T follicular helper cell (primary cell): ENCODE results near the gene RTN4R.
A peak's percentile ranks its signal among the peaks of the same experiment; 100 is the strongest.
"Not testable (repeated sequence)": the region's sequence is repeated elsewhere in the genome, so short reads cannot be mapped to it uniquely, and the experiment has no call there.

Source experiments
- DNase-seq: peaks from one replicate; pipeline ENCODE4 v3.0.0-alpha.2; 2020; ENCODE audit warnings: low read depth

Gene RTN4R

DNA sequence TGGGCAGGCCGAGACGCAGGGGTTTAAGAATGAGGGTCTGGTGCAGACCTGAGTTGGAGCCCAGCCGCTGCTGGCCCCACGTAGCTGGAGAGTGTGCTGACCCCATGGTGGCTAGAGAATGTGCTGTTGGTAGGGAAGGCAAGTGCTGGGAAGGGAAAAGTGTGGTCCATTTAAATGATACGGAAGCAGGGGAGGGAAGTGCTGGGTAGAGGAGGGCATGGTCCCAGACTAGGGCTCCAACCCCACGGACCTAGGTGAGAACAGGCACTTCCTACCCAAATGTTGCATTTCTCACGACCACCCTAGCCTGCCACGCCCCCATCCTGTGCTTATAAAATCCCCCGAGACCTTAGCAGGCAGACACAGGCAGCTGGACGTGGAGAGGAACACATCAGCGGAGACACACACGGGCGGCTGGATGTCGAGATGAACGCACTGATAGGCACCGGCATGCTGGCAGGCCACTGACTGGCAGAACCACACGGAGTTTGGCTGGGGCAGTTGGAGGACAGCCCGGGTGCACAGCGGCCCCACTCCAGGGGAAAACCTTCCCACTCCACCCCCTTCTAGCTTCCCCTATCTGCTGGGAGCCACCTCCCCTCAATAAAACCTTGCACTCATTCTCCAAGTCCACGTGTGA is 18.8 kb upstream of the RTN4R start:
- DNase-seq = not testable (repeated sequence)

DNA sequence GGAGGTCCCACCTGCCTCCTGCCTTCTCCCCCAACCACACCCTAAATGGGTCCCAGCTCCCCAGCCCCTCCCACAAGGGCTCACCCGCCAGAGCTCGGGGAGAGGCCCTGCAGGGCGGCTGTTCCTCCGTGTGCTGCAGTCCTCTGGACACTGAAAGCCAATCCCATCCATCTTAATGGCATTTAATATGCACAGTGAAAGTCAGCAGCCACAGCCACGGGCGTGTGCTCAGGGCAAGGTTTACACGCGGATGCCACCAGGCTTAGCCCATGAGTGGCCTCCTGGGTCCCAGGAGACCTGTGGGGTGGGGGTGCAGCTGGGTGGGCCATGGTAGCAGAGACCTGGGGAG is 18.2 kb upstream of the RTN4R start:
- DNase-seq = not testable (repeated sequence)

DNA sequence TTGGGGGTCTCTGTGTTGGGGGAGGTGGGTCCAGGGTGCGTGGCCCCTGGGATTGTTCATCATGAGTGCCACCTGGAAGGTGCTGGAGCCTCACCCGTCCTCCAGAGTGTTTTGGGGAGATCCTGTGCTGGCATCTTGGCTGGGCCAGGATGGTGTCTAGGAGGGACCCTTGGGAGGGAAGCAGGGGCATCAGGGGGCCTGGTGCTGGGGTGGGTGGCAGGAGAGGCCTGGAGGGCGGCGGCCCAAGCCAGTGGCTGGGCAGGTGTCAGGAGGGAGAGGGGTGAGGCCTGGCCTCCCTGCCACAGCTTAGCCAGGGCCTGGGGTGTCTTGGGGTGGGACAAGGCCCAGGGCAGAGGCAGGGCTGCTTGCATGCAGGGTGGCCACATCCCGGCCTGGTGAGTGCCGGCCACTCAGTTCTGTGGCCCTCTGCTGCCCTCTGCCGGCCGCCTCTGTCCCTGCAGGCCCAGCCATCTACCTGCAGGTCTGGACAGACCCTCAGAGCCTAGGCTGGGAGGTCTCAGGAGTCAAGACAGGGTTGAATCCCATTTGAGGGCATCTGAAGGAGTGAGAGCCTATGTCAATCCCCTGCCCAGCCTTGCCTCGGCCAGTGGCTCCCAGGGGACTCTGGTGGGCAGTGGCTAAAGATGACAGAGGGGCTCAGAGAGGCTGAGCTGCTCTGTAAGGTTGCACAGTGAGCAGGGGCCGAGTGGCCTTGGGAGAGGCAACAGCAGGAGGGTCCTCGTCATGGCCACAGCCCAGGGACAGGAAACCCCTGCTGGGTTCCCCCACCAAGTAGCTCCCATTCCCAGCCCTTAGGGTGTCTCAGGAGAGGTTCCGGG is 17.6 kb upstream of the RTN4R start:
- peak; percentile 67 for DNase-seq

DNA sequence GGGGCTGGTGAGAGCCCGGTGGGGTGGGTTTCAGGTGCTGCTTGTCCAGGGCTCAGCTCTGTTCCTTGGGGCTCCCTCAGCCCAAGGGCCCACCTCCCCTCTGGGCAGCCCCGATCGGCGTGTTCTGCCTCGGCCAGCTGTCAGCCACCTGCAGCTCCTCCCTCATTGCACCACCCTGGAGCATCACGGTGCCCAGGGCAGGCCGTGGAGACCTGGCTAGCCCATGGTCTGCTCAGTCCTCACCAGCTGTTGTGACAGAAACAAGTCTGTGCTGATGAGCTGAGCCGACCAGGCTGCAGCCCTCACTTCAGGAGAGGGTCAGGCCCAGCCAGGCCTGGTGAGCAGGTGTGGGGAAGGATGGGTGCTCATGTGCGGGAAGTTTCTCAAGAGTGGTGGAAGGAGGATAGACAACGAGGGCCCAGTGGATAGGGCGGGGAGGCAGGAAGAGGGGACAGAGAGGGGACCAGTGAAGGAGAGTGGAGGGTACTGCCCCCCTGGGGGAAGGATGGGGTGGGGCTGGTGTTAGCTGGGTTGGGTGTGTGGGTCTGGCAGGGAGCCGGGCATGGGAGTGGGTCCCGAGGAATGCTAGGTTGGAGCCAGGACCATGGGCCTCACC is 16.5 kb upstream of the RTN4R start:
- DNase-seq = no peak

DNA sequence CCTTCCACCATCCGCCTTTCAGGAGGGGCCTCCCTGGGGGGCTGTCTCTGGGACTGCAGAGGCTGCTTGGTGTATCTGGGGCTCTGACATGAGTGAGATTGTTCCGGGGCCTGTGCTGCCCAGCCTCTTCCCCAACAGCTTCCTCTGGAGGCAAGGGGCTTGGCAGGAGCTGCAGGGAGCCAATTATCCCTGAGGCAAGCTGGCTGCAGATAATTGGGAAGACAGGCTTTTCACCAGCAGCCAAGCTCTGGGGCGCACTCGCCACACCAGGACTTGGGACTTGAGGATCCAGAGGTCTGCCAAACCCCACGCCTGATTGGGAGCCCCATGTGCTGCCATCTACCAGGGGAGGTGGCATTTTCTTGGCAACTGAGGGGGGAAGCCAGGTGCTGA is 15.6 kb upstream of the RTN4R start:
- no peak for DNase-seq

DNA sequence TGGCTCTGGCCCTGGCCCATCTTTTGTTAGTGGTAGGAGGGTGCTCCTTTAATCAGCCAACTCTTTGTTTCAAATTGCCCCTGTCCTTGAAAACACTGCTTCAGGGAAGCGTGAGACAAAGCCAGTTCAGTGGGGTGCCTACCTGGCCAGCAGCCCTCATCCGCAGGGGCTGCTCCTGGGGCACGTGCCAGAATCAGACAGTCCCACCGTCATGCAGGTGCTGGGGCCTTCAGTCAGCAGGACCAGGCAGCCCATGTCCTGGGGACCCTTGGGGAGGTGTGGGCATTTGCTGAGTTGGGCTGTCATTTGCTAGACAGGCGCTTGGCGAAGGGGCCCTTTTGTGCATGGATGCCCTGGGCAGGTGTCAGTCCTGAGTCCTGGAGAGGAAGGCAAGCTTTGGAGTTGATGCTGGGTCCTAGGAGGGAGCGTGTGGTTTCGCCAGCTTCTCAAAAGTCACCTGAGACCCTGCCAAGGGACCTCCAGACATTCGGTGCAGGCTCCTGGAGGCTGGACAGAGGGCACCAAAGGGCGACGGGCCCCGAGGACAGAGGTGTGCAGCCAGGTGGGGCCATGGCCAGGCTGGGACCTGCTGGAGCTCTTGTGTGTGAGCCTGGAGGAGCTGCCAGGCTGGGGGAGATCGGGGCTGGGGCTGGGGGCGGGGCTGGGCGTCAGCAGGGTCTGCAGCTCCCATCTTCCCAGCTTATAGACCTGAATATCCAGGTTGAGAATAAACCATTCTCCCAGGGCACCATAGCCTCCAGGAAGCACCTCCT is 15.0 kb upstream of the RTN4R start:
- no peak for DNase-seq

DNA sequence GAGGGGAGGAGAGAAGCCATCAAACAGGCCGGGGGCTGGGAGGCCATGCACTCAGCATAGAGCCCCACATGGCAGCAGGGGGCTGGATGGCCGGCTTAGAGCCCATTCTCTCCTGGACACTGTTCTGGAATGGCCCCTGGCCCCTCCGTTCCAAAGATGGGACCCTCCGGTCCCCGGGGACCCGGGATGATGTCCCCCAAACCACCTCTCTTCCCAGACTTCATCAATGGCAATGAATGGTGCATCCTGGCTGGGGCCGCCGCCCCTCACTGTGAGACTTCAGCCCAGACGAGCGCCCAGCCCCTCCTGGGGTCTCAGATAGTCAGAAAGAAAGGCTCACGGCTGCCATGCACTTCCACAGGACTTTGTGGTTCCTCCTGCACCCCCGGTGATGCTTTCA is 13.8 kb upstream of the RTN4R start:
- no peak for DNase-seq

DNA sequence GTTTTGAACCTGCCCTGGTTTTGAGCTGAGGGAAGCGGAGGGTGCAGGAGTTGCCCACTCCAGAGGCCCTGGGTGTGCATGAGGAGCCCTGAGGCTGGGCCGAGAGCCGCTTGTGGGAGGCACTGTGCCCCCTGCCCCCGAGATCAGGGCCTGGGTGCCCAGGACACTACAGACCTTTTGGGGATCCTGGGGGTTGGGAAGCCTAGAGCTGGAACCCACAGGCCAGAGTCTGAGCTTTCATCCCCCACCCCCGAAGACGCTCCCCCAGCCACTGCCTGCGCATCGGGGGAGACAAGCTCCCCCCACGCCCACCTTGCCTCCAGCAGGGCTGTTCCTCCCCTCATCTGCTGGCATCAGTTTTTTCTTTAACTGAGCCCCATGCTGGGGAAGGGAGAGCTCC is 13.4 kb upstream of the RTN4R start:
- DNase-seq = not testable (repeated sequence)

DNA sequence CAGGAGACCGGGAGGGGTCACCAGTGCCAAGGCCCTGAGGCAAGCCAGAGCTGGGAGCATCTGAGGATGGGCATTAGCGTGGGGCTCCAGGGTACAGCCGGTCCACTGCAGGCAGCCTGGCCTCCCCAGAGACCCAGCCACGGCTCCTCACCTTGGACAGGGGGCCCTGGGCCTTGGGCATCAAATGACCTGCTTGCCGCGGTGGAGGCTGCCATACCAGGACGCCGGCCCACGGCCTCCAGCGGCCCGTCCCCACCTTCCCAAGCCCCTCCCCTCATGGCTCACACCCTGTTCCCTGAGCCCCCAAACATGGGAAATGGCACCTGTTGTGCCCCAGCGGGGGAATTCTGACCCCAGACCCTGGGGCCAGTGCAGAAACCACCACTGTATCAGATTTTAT is 12.7 kb upstream of the RTN4R start:
- no peak for DNase-seq

DNA sequence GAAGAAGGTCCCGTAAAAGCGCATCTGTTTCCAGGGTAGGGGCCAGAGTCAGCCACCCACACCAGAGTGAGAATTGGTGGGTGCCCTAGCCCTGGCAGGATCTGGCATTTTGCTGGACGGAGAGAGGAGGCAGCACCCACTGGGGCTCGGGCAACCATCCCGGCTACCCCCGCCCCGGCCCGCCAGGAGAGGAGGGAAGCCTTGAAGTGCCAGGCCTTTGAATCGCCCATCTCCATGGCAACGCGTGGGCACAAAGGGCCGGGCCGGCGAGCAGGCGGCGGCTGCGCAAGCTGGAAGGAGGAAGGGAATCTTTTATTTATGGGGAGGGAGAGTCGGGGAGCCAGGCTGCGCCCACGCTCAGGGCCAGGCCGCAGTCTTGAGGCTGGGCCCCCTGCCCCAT is 12.0 kb upstream of the RTN4R start:
- not testable (repeated sequence) for DNase-seq

DNA sequence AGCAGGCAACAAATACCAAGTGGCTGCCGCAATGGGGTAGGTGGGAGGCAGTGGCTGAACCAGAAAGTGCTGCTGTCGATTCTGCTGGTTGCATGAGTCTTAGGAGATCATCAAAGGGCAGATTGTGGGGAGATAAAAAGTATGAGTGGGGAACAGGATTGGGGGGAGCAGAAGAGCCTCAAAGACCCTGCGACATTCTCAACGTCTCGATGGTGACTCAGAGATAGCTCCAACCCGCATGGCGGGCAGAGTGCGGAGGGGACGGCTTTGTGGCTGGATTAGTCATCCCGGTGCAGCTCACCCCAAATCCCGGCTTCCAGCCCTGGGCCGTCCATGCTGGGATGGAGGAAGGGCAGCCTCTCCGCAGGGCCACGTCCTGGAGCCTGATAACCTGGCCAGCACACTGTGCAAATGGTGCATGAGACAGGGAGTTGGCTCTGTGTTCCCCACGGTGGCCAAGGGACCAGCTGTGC is 11.6 kb upstream of the RTN4R start:
- DNase-seq = no peak

DNA sequence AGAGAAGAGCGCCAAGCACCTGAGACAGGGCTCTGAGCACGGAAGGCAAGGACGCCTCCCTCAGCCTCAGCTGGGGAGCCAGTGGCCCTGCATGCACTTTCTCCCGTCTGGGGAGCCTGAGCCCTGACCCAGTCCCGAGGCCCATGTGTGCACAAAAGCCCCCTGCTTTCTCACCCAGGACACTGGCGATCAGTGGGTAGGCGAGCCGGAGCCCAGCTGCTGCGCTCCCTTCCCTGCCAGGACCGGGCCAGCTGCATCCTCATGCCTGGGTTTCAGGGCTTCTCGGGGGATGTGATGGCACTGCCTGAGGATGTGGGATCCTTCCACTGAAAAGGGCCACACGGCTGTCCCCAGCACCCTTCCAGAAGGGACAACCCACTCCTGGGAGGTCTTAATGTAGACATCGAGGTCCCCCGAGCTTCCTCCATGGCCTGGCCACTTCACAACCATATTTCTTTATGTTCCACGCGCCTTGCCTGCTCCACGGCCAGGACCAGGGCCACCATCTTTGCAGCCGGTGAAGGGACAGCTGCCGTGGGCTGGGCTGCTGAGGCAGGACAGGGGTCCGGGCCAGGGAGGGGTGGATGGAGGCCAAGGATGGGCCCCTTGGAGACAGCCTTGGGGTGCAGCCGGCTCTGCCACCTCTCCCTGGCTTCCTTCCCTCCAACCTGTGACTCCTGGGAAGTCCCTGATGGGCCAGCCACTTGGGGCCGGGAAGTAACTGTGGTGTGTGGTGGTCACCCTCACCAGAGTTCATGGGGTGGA is 10.8 kb upstream of the RTN4R start:
- not testable (repeated sequence) for DNase-seq

DNA sequence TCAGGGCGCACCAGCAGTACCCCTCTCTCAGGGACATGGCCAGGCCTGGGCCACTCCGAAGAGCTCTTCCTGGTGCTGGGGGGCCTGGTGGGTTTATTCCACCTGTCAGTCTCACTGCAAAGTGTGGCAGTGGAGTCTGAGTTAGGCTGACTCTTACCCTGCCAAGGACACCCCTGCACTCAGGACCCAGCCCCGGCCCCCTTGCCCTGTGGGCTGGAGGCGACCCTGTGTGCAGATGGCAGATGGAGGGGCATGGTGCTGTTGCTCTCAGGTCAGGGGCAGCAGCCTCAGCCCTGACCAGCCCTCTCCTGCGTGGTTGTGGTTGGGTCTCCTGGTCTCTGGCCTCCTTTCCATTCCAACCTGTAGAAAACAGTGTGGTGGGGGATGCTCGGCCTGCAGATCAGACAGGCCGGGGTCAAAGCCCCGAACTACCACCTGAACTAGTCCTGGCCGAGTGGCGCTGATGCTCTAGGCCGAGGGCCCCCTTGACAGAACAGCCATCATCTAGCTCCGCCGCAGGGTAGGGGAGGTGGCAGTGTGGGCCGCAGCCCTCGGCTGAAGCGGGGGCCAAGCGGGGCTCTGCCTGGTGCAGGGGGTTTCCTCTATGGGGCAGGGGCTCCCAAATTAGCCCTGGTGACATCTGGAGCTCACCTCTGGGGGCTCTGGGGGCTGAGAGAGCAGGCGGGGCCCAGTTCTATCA is 10.0 kb upstream of the RTN4R start:
- DNase-seq = not testable (repeated sequence)

DNA sequence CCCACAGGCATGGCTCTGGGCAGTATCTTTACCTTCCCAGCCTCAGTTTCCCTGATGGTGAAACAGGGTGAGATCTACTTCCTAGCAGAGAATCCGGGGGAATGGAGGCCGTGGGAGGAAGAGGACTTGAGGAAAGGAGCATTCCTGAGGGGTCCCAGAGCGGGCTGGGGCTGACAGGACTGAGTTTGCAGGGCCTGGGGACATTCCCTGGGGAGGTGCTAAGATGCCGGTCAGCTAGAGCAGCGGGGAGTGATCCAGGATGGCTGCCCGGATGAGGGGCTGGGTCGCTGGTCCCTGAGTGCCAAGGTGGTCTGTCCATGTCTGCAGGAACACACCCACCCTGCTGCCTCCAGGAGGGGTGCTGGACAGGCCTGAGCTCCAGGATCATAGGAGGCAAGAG is 8.3 kb upstream of the RTN4R start:
- DNase-seq = no peak

DNA sequence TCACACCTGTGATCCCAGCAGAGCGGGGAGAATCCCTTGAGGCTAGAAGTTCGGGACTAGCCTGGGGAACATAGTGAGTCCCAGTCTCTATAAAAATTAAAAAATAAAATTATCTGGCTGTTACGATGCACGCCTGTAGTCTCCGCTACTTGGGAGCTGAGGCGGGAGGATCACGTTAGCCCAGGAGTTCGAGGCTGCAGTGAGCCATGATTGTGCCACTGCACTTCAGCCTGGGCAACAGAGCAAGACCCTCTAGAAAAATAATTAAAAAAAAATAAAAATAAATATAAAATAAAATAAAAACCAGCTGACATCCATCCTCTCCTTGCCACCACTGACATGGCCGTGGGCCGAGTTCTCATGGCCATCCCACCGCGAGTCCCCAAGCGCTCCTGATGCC is 7.7 kb upstream of the RTN4R start:
- no peak for DNase-seq

DNA sequence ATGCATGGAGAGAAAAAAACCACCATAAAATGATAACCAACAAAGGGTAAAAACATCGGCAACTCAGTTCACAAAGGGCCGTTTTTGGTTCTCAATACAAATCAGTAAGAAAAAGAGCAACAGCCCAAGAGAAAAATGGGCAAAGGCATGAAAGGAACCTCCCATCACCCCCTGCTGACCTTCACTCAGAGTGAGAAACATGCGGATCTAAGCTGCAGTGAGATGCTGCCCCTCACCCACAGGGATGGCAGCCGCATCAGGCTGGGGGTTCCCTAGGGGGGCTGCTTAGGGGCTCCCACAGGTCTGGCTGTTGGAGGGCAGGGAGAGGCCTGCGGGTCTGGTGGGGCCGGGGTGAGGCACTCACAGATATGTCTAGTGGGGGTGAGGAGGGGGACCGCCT is 7.2 kb upstream of the RTN4R start:
- DNase-seq = not testable (repeated sequence)

DNA sequence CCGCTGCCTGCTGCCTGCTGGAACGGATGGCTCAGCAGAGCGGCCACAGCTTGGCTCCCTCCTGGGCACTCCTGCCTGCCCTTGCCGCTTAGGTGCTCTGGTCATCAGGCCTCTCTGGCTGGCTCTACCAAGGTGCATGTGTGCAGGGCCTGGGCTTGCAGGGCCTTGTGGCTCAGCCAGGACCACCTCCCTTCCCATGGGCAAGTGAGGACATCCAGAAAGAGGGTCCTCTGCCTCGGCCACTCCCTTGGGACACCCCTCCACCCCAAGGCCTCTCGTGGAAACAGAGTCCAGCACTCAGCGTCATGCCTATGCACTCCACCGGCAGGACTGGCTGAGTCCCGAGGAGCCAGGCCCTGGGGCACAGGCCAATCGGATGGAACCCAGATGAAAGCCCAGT is 6.3 kb upstream of the RTN4R start:
- DNase-seq = not testable (repeated sequence)

DNA sequence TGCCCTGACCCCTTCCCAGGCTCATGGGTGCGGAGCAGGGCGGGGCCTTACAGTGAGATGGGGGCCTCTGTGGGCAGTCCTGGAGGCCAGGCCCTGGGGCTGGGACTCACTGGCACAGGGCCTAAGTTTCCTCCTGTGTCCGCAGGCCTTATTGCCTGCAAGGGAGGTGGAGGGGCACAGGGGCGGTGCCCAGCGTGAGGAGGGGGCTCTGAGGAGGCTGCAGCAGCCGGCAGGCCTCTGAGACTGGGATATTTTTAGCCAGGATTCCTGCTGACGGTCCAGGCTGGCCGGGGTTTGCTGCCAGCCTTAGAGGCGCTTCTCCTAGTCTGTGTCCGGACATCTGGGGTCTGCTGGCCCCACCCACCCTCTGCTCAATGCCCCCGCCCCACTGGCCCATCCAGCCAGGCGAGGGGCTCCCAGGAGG is 5.7 kb upstream of the RTN4R start:
- DNase-seq = no peak

DNA sequence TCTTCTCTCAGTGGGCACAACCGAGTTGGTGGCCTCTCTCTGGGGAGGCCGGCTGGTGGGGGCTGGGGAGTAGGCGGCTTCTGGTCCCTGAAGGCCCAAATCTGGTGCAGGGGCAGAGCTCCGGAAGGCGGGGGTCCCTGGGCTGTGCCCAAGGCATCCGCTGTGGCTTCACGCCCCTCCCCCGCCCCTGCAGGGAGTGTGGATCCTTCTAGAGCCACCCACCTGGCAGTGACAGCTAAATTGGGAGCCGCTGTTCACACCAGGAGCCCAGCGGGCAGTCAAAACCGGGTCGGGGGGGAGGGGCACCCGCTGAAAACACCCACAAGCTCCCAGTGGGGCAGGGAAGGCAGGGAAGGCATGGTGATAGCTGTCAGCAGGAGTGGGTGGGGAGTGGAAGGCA is 4.6 kb upstream of the RTN4R start:
- no peak for DNase-seq

DNA sequence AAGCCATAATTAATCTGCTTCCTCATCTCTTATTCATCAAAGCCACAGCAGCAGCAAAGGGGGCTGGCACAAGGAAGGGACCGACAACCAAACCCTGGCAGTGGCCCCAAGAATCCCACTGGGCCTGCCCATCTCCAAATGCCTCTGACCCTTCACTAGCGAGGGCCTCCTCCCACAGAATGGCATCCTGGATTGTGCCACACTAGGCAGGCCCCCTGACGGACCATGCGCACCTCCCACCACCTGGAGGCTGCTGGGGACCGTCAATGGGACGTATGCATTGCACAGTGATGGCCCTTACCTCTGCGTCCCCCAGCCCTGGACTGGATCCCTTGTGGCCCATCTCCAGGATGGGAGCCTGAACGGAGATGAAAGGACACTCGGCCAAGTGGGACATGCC is 4.1 kb upstream of the RTN4R start:
- DNase-seq = no peak
